ENCODE measurements around the gene HDLBP.
A peak's percentile ranks its signal among the peaks of the same experiment; 100 is the strongest.

Gene HDLBP

GRCh38 chr2:241315093-241315878 is at the start of gene HDLBP:
TSS of gene HDLBP (minus strand) at chr2:241315672. CDS start at chr2:241266869, 48,803 bp downstream.
- DNase-seq = peak; percentile 86 to 95

GRCh38 chr2:241364781-241365180 is 49.3 kb upstream of the HDLBP start:
- no peak for DNase-seq

- no peak for DNase-seq
Measured at GRCh38 chr2:241363426-241363825, 48.0 kb upstream of the HDLBP start.

- no peak for DNase-seq
Measured at GRCh38 chr2:241359481-241360045, 44.1 kb upstream of the HDLBP start.

- DNase-seq = no peak
Measured at GRCh38 chr2:241358470-241358869, 43.0 kb upstream of the HDLBP start.

GRCh38 chr2:241357531-241357930 is 42.1 kb upstream of the HDLBP start:
- no peak for DNase-seq

- DNase-seq = no peak
Measured at GRCh38 chr2:241356871-241357260, 41.4 kb upstream of the HDLBP start.

- peak; percentile 80 to 95 for DNase-seq
Measured at GRCh38 chr2:241355983-241356870, 40.8 kb upstream of the HDLBP start, which contains the start of gene FARP2. TSS of gene FARP2 (plus strand) at chr2:241356285. CDS start at chr2:241373108, 16,823 bp downstream.

GRCh38 chr2:241354668-241355658 is 39.5 kb upstream of the HDLBP start:
- peak in 1 of 2 experiments; percentile 57 for DNase-seq

- DNase-seq = no peak
Measured at GRCh38 chr2:241352227-241352626, 36.8 kb upstream of the HDLBP start.

- DNase-seq = no peak
Measured at GRCh38 chr2:241351640-241352031, 36.2 kb upstream of the HDLBP start.

GRCh38 chr2:241350878-241351639 is 35.6 kb upstream of the HDLBP start:
- DNase-seq = no peak

GRCh38 chr2:241350530-241350877 is 35.0 kb upstream of the HDLBP start:
- no peak for DNase-seq

GRCh38 chr2:241349941-241350340 is 34.5 kb upstream of the HDLBP start:
- DNase-seq = no peak

GRCh38 chr2:241344925-241345651 is 29.6 kb upstream of the HDLBP start:
- DNase-seq = no peak

- no peak for DNase-seq
Measured at GRCh38 chr2:241340631-241341163, 25.2 kb upstream of the HDLBP start.

GRCh38 chr2:241339839-241340630 is 24.6 kb upstream of the HDLBP start:
- no peak for DNase-seq

GRCh38 chr2:241334813-241335212 is 19.3 kb upstream of the HDLBP start:
- DNase-seq = no peak

- DNase-seq = no peak
Measured at GRCh38 chr2:241330616-241330981, 15.1 kb upstream of the HDLBP start.

Data from NCI-H187 (cell line).